GM12878 (cell line): ENCODE measurements around the gene CTH. TPM values are rescaled to one million over a fixed set of nuclear protein-coding genes. Genes with fewer than 3 reads are reported as not detected.

Experiments used
- ATAC-seq: fragments of 200-7000 bp; cut with Tn5 transposase; 3 replicates; pipeline ENCODE4 v1.9.1; 2020; ENCODE audit warnings: mild to moderate bottlenecking, moderate library complexity
- BruUV-seq: library from RNA; stranded (reverse); fragments of 400-500 nt; replicated peaks from 2 replicates; lab custom pipeline; 2021; lab: Mats Ljungman, UMichigan
- CTCF ChIA-PET: fragments of 300-600 bp; sonication (Branson Sonifier 250); formaldehyde crosslinking; extraction: SDS; loops from one replicate; lab custom pipeline; 2021; ENCODE audit warnings: inconsistent platforms; lab: Yijun Ruan, JAX
- POLR2A ChIA-PET: fragments of 350-600 bp; formaldehyde crosslinking; extraction: SDS; loops from one replicate; lab custom pipeline; 2021; ENCODE audit warnings: inconsistent platforms; lab: Charles Lee
- RAD21 ChIA-PET: fragments of 300-600 bp; sonication (Branson Sonifier 250); formaldehyde crosslinking; loops from one replicate; lab custom pipeline; 2023; ENCODE audit warnings: antibody characterized with exemption; ENCODE audit not compliant: unreplicated experiment; lab: Charles Lee
- SMC1A ChIA-PET: fragments of 300-600 bp; sonication (Branson Sonifier 250); formaldehyde crosslinking; loops from one replicate; lab custom pipeline; 2023; ENCODE audit not compliant: unreplicated experiment, uncharacterized antibody; lab: Charles Lee
- DNase-seq: peaks from one replicate; pipeline ENCODE4 v3.0.0-alpha.2; 2011; ENCODE audit warnings: low read depth, low spot score
- FAIRE-seq: peaks from 3 replicates; lab custom pipeline; 2011; peaks lifted over from hg19 to GRCh38; lab: Jason Lieb, UNC
- H2AFZ ChIP-seq: 2 replicates; pipeline ENCODE4 v1.6.0; 2011; ENCODE audit warnings: low read depth, low read length, control low read depth; ENCODE audit not compliant: control insufficient read depth
- H3K27ac ChIP-seq: 2 replicates; pipeline ENCODE4 v1.5.1; 2011; ENCODE audit warnings: control low read depth; ENCODE audit not compliant: control insufficient read depth, insufficient read depth
- H3K27me3 ChIP-seq, 2 experiments: replicated peaks in 1 of 2; 2 replicates each; pipeline versions ENCODE4 v1.6.0 to v1.6.1; 2011; ENCODE audit warnings: low read length in 1 of 2; ENCODE audit not compliant: control insufficient read depth in 2 of 2, insufficient read depth in 2 of 2
- H3K36me3 ChIP-seq, 2 experiments: 2 replicates each; pipeline ENCODE4 v1.5.1; 2011; ENCODE audit warnings: low read length in 1 of 2; ENCODE audit not compliant: control insufficient read depth in 2 of 2, insufficient read depth in 2 of 2
- H3K4me1 ChIP-seq: 2 replicates; pipeline ENCODE4 v1.6.1; 2011; ENCODE audit warnings: mild to moderate bottlenecking, low read length, moderate library complexity, mixed read lengths; ENCODE audit not compliant: control insufficient read depth, insufficient read depth
- H3K4me2 ChIP-seq: 2 replicates; pipeline ENCODE4 v1.6.0; 2011; ENCODE audit warnings: control low read depth; ENCODE audit not compliant: control insufficient read depth, insufficient read depth
- H3K4me3 ChIP-seq: fragments of 200-600 bp; sonication (generic); 2 replicates; pipeline ENCODE4 v1.5.1; 2016
- H3K79me2 ChIP-seq: 2 replicates; pipeline ENCODE4 v1.6.0; 2011; ENCODE audit warnings: low read length; ENCODE audit not compliant: control insufficient read depth, insufficient read depth
- H3K9ac ChIP-seq: 2 replicates; pipeline ENCODE4 v1.8.0; 2011; ENCODE audit warnings: low read length, control low read depth, mixed read lengths; ENCODE audit not compliant: control insufficient read depth, insufficient read depth
- H3K9me3 ChIP-seq: replicated peaks from 3 replicates; pipeline ENCODE4 v1.5.1; 2011; ENCODE audit warnings: mild to moderate bottlenecking, low read length; ENCODE audit not compliant: control insufficient read depth, insufficient read depth
- H4K20me1 ChIP-seq: 2 replicates; pipeline ENCODE4 v1.6.0; 2011; ENCODE audit not compliant: control insufficient read depth, insufficient read depth
- CHD2 ChIP-seq: IDR thresholded peaks from 2 replicates; pipeline ENCODE4 v1.6.1; 2011; ENCODE audit warnings: low read depth, low read length, improper control_type of control experiment, borderline replicate concordance
- LARP7 ChIP-seq: fragments of 450-650 bp; IDR thresholded peaks from 2 replicates; pipeline ENCODE4 v1.6.1; 2017; ENCODE audit warnings: mild to moderate bottlenecking
- NFIC ChIP-seq: IDR thresholded peaks from 2 replicates; pipeline ENCODE4 v1.6.1; 2012; ENCODE audit warnings: low read depth, mild to moderate bottlenecking, inconsistent platforms, low read length, moderate library complexity
- NFYA ChIP-seq: IDR thresholded peaks from 2 replicates; pipeline ENCODE4 v1.6.1; 2011; ENCODE audit warnings: low read depth, mild to moderate bottlenecking, low read length, improper control_type of control experiment, borderline replicate concordance
- PML ChIP-seq: IDR thresholded peaks from 2 replicates; pipeline ENCODE4 v1.6.1; 2012; ENCODE audit warnings: low read length, inconsistent platforms
- STAT1 ChIP-seq: fragments of 450-650 bp; conservative IDR thresholded peaks from 2 replicates; pipeline ENCODE4 v1.6.1; 2014; ENCODE audit warnings: antibody characterized with exemption, mild to moderate bottlenecking
- ZNF274 ChIP-seq: IDR thresholded peaks from one replicate; pipeline ENCODE4 v1.8.0; 2011; ENCODE audit not compliant: insufficient read length, insufficient read depth
- WGBS: methylation state at CpG from one replicate; pipeline ENCODE4 v1.1.6; 2016; ENCODE audit warnings: low lambda C conversion rate; ENCODE audit not compliant: insufficient replicate concordance, insufficient coverage; ENCODE audit errors: missing lambda C conversion rate; 5-methylcytosine and 5-hydroxymethylcytosine counted together
- in situ Hi-C: fragments of 300-500 bp; cut with MboI; formaldehyde crosslinking; loops from 9 replicates; pipeline ENCODE4 v1.14.3; 2018; ENCODE audit warnings: mixed read lengths
- intact Hi-C: fragments of 100-400 bp; cut with micrococcal nuclease; formaldehyde crosslinking; loops from one replicate; pipeline ENCODE4 v1.14.2; 2022; ENCODE audit not compliant: unreplicated experiment
- polyA plus RNA-seq, 11 experiments: library from polyadenylated mRNA; depleted of rRNA in 4 of 11; unstranded in 6 of 11; stranded (reverse) in 5 of 11; fragments of >200 nt; fragmentation: Nextera tagmentation in 4 of 11; fragmentation: Illumina TruSeq in 1 of 11; extraction: Ambion mirVana in 4 of 11; extraction: Trizol in 1 of 11; gene quantifications; 1 replicate in 1 of 11; 2 replicates in 10 of 11; pipeline versions ENCODE4 v1.2.1 to v1.2.3, GENCODE V29; 2011 to 2016; ENCODE audit warnings: inconsistent platforms in 2 of 11, missing spikeins in 2 of 11, low read depth in 1 of 11
- total RNA-seq, 4 experiments: library from RNA; depleted of rRNA in 3 of 4; stranded (reverse); fragments of >200 nt in 3 of 4; fragmentation: Illumina TruSeq in 1 of 4; extraction: Trizol in 1 of 4; gene quantifications; 2 replicates each; pipeline versions ENCODE4 v1.2.1 to v1.2.3, GENCODE V29; 2013 to 2021
- TF ChIP-seq, protein P1 (sequence below): fragments of 450-650 bp; IDR thresholded peaks from 2 replicates; pipeline ENCODE4 v1.6.1; 2018; ENCODE audit warnings: borderline replicate concordance, mild to moderate bottlenecking; ENCODE audit not compliant: partially characterized antibody
- TF ChIP-seq, protein P2 (sequence below): fragments of 450-650 bp; formaldehyde crosslinking; IDR thresholded peaks from 2 replicates; pipeline ENCODE4 v1.4.0; 2020; ENCODE audit warnings: mild to moderate bottlenecking, moderate library complexity

CTH gene
- total and polyA plus RNA-seq, 10 of the 15 experiments (the other 5 are each of a cell fraction or from before 2014, with no cell fraction given) = 6.3 to 17.5 (median 10.4) TPM

DNA sequence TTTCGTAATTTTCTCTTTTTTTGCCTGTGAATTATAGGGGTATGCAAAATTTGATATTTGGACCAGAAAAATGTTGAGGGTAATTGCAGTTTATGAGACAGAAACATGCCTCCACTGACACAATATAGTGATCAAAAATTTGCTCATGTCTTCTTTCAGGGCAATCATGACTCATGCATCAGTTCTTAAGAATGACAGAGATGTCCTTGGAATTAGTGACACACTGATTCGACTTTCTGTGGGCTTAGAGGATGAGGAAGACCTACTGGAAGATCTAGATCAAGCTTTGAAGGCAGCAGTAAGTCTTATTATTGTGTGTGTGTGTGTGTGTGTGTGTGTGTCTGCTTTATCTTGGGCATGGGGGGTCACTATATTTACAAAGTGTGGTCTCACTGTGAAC is 27.5 kb downstream of the CTH start:
- Histone ChIP-seq H4K20me1 (no peaks in the 10 kb centered on the region), H3K4me2 (no peak overlapping the region), H3K79me2 (no peaks in the 10 kb centered on the region), H3K36me3 (peaks cover 0 to 2% of the 10 kb centered on the region in 2 experiments; a peak in 3 of 4 replicates), H3K9ac (no peak overlapping the region), H2AFZ (no peak overlapping the region), H3K27me3 (no peaks in the 10 kb centered on the region), H3K27ac (no peak overlapping the region), H3K4me3 (no peak overlapping the region), H3K9me3 (no peaks in the 10 kb centered on the region), H3K4me1 (no peaks in the 10 kb centered on the region)
- in situ Hi-C loops = no loop called here
- TF ChIP-seq CHD2 (no peak), PML (no peak), LARP7 (no peak)
- ChIA-PET POLR2A (interaction anchor here (0.6 kb wide), 1 partner anchor 18 kb away, joined by 4 read pairs; no protein-coding TSS in a partner anchor), SMC1A (interaction anchor here (1.1 kb wide), 1 partner anchor 28 kb away, joined by 3 read pairs; the partner anchor contains the start of gene CTH), CTCF (interaction anchor here (0.6 to 1.0 kb wide), 3 partner anchors 16 to 306 kb away, joined by 3 to 4 read pairs (median 3); no protein-coding TSS in a partner anchor), RAD21 (no interaction called here)
- no peak for DNase-seq
- WGBS = 28% methylated on average over 2 of the region's 2 CpGs
- intact Hi-C loops = no loop called here
- FAIRE-seq = no peak
- no TSS peak for BruUV-seq
- no peak for ATAC-seq

DNA sequence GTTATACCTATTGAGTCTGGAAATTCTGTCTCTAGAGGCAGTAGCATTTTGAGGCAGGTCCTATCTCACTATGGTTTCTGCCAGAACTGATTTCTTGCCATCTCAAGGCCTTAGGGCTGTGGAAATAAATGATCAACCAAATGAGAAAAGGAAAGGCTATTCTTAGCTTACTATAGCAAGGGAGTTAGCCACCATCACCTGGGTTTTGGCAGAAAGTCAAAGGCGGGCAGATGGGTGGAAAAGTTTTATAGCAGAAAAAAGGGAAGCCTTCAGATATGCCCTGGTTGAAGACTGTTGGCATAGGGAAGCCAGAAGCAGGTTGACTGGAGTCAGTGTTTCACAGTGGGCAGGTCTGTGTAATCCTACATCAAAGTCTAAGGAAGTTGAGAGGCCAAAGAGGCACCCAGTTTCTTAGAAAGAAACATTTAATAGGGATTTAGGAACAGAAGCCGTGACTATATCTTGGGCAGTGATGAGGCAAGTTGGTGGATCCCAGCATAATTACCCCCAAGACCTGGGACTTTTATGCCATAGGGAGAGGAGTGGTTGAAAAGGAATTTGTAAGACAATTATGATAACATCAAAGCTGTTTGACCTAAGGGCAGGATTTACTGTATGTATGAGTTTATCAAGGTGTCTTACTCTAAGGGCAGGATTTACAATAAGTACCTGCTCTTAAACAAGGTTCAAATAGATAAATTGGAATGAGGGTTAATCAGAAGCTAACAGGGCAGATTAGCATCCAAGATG is 29.7 kb downstream of the CTH start:
- H2AFZ ChIP-seq = no peak overlapping the region
- ChIA-PET RAD21 (no interaction called here), CTCF (interaction anchor here (1.2 to 1.6 kb wide), 2 partner anchors 11 to 17 kb away, joined by 3 read pairs; no protein-coding TSS in a partner anchor), SMC1A (no interaction called here)
- no peaks in the 10 kb centered on the region for H3K9me3 ChIP-seq
- no peak overlapping the region for H3K4me2 ChIP-seq
- WGBS = 81% methylated on average over 2 of the region's 2 CpGs
- in situ Hi-C loops (no loop called here), intact Hi-C loops (no loop called here)
- no peak overlapping the region for H3K27ac ChIP-seq
- no peak for ATAC-seq
- DNase-seq = no peak
- H3K9ac ChIP-seq = no peak overlapping the region
- FAIRE-seq = no peak
- no peaks in the 10 kb centered on the region for H3K4me1 ChIP-seq
- H3K79me2 ChIP-seq = no peaks in the 10 kb centered on the region
- TF ChIP-seq NFIC = no peak
- TF ChIP-seq STAT1 = no peak
- TF ChIP-seq, protein P1, sequence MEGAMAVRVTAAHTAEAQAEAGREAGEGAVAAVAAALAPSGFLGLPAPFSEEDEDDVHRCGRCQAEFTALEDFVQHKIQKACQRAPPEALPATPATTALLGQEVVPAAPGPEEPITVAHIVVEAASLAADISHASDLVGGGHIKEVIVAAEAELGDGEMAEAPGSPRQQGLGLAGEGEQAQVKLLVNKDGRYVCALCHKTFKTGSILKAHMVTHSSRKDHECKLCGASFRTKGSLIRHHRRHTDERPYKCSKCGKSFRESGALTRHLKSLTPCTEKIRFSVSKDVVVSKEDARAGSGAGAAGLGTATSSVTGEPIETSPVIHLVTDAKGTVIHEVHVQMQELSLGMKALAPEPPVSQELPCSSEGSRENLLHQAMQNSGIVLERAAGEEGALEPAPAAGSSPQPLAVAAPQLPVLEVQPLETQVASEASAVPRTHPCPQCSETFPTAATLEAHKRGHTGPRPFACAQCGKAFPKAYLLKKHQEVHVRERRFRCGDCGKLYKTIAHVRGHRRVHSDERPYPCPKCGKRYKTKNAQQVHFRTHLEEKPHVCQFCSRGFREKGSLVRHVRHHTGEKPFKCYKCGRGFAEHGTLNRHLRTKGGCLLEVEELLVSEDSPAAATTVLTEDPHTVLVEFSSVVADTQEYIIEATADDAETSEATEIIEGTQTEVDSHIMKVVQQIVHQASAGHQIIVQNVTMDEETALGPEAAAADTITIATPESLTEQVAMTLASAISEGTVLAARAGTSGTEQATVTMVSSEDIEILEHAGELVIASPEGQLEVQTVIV = no peak
- TF ChIP-seq NFYA = no peak
- TF ChIP-seq, protein P2, sequence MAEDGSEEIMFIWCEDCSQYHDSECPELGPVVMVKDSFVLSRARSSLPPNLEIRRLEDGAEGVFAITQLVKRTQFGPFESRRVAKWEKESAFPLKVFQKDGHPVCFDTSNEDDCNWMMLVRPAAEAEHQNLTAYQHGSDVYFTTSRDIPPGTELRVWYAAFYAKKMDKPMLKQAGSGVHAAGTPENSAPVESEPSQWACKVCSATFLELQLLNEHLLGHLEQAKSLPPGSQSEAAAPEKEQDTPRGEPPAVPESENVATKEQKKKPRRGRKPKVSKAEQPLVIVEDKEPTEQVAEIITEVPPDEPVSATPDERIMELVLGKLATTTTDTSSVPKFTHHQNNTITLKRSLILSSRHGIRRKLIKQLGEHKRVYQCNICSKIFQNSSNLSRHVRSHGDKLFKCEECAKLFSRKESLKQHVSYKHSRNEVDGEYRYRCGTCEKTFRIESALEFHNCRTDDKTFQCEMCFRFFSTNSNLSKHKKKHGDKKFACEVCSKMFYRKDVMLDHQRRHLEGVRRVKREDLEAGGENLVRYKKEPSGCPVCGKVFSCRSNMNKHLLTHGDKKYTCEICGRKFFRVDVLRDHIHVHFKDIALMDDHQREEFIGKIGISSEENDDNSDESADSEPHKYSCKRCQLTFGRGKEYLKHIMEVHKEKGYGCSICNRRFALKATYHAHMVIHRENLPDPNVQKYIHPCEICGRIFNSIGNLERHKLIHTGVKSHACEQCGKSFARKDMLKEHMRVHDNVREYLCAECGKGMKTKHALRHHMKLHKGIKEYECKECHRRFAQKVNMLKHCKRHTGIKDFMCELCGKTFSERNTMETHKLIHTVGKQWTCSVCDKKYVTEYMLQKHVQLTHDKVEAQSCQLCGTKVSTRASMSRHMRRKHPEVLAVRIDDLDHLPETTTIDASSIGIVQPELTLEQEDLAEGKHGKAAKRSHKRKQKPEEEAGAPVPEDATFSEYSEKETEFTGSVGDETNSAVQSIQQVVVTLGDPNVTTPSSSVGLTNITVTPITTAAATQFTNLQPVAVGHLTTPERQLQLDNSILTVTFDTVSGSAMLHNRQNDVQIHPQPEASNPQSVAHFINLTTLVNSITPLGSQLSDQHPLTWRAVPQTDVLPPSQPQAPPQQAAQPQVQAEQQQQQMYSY (CRISPR knock-in tag) = no peak
- no peak for TF ChIP-seq ZNF274
- TF ChIP-seq, all 136 proteins: peak for 0
- Histone ChIP-seq H3K27me3 (no peaks in the 10 kb centered on the region), H3K4me3 (no peak overlapping the region), H4K20me1 (no peaks in the 10 kb centered on the region), H3K36me3 (no peaks in the 10 kb centered on the region; a peak in 1 of 4 replicates)
- no TSS peak for BruUV-seq
- POLR2A ChIA-PET = no interaction called here
